Adrenal gland (tissue), 5 donors: ENCODE data around the gene CSNK2B.

Source experiments
- POLR2A ChIP-seq, 2 donors: fragments of 450-650 bp; IDR thresholded peaks; one replicate each; pipeline ENCODE4 v1.6.1; 2017; ENCODE audit warnings: antibody characterized with exemption in 2 of 2, mild to moderate bottlenecking in 2 of 2, moderate library complexity in 1 of 2
- TF ChIP-seq, protein P1 (sequence below), 6 experiments: fragments of 450-650 bp in 4 of 6; fragments of 200-600 bp in 2 of 6; sonication (generic) in 1 of 6; IDR thresholded peaks; 1 replicate in 5 of 6; 2 replicates in 1 of 6; pipeline versions ENCODE4 v1.5.1 to v1.8.0; 2016 to 2021; ENCODE audit warnings: antibody characterized with exemption in 6 of 6, mild to moderate bottlenecking in 2 of 6, moderate library complexity in 1 of 6
- donor health status: DM: no; HTN: no; CAD: no.

DNA sequence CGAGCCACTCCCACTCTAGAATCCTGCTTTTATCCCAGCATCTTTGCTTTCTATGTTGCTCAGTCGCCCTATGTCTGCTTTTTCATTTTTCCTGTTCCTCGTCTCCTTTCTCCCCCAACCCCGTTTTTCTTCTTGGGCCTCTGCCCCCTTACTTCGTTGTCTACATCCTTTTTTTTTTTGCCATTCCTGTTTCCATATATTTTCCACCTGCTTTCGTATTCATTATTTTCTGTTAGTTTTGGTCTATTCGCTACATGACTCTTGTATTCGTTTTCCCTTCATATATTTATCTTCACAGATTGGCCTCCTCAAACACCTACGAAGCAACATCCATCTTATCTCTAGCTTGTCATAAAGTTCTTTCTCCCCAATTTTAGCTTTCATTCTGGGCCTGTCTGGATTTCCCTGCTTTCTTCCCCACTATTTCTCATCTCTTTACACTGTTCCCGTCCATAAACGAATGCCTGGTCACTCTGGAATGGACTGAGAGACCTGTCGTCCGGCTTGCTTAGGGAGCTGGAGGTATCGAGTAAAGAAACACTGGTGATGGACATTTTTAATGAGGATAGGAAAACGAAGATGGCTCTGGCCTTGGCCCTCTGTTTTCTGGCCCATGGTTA is 44.5 kb upstream of the CSNK2B start:
- TF ChIP-seq, protein P1, sequence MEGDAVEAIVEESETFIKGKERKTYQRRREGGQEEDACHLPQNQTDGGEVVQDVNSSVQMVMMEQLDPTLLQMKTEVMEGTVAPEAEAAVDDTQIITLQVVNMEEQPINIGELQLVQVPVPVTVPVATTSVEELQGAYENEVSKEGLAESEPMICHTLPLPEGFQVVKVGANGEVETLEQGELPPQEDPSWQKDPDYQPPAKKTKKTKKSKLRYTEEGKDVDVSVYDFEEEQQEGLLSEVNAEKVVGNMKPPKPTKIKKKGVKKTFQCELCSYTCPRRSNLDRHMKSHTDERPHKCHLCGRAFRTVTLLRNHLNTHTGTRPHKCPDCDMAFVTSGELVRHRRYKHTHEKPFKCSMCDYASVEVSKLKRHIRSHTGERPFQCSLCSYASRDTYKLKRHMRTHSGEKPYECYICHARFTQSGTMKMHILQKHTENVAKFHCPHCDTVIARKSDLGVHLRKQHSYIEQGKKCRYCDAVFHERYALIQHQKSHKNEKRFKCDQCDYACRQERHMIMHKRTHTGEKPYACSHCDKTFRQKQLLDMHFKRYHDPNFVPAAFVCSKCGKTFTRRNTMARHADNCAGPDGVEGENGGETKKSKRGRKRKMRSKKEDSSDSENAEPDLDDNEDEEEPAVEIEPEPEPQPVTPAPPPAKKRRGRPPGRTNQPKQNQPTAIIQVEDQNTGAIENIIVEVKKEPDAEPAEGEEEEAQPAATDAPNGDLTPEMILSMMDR (IDR thresholded peaks at IDR 0.05): no peak
- no peak for TF ChIP-seq POLR2A (IDR thresholded peaks at IDR 0.05)
